SK-N-MC (cell line): ENCODE data around the gene FLNC.

Experiments used
- EZH2 ChIP-seq: fragments of 200-600 bp; sonication (generic); IDR thresholded peaks from one replicate; pipeline ENCODE4 v1.6.1; 2017; ENCODE audit warnings: antibody characterized with exemption
- FOXP2 ChIP-seq: optimal IDR thresholded peaks from 2 replicates; pipeline ENCODE3; 2011; ENCODE audit warnings: mild to moderate bottlenecking, moderate library complexity; ENCODE audit not compliant: insufficient read depth; ENCODE audit errors: extremely low read length, control extremely low read depth

GRCh38 chr7:128833148-128833945 lies 3.1 kb downstream of the FLNC start:
- no peak for TF ChIP-seq EZH2
- TF ChIP-seq FOXP2, result no peak
